DMS53 treated with DMSO at 0.1 percent for 48 hours (cell line): ENCODE measurements around the gene ALLC.

Experiments
- DNase-seq: peaks from one replicate; lab custom pipeline; 2025; ENCODE audit not compliant: unreplicated experiment; lab: John Stamatoyannopoulos, UW

ALLC gene

DNA sequence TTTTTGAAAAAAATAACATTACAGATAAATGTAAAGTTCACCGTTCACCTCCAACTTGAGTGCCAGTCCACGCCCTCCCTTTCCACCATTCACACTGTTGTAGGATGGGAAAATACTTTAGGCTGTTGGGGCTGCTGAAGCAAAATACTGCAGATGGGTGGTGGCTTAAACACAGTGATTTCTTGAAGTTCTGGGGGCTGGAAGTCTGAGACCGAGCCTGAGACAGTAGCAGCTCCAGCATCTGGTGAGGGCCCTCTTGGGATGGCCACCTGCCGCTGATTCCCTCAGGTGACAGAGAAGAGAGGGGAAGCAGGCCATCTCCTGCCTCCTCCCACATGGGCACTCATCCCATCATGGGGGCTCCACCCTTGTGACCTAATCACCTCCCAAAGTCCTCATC lies 17.7 kb downstream of the ALLC start:
- no peak for DNase-seq

DNA sequence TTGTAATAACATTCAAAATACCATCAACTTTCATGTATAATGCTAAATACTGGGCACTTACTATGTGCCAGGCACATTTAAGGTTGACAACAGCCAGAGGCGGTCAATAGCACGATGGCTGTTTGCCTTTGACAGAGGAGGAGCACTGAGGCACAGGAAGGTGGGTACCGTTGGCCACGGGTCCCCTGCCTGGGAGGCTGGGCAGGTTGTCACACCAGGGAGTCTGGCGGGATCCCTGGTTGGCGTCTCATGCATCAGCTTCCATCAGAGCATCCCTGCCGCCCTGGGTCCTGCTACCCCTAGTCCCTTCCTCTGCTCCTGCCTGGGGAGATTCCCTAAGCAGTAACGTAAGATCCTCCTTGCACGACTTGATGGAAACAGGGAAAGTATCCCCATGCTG lies 19.4 kb downstream of the ALLC start:
- no peak for DNase-seq

DNA sequence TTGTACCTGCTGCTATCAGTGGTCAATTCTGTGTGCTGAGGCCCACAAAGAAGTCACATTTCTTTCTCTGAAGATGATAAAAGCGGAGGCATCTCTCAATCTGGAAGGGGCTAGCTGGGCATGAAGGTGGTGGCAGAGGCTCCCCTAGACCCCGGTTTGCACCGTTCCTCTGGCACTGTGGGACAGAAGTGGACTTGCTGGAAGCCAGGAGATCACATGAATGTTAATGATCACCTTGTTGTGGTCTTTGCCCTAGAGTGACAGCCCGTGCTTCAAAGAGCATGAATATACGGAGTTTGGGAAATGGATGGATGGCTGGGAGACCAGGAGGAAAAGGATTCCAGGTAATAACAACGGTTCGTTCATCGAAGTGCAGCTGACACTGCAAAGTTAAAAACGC lies 20.2 kb downstream of the ALLC start:
- DNase-seq: no peak

DNA sequence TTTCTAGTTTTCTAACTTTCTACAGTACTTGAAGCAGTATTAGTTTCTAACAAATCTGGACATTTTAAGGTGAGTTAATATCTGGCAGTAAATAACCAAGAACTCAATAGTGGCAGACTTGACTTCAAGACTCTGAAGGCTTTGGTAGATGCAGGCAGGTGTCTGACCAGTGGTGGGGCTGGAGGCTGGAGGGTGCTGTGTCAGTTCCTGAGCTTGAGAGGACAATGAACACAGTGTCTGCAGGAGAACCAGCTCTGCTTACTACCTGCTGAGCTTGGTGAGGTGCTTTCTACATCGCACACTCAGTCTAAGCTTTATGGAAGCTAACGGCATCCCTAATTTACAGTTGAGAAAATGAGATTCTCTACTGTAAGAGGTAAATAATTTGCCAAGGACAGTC lies 21.2 kb downstream of the ALLC start:
- DNase-seq: no peak

DNA sequence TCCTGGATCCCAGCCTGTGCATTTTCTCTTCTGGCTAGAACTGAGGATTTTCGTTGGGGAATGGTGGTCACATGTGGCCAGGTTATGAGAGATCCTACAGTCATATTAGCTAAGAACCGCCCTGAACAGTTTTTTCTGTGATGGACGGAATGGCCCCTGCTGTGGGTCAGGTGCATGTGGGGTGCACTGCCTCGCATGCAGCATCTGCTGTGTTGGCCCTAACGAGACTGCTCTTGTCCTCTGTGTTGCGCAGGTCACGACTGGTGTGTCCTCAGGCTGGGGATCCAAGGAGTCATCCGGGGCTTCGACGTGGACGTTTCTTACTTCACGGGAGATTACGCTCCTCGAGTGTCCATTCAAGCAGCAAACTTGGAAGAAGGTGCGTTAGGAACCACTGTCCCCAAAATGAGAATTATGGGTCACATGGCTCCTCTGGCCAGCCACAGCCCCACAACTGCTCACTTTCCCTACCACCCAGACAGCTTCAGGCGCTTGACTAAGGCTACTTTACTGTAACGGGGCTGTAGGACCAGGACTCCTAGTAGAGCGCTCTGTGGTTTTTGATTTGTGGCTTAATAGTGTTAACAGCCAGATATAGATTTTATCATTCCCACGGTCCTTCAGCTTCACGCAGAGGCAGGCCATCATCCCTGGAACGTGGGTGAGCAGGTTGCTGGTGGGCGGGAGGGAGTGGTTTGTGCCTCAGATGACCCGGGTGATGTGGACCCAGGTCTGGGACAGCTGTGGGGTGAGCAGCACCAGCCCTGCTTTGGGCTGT lies 21.8 kb downstream of the ALLC start:
- no peak for DNase-seq

DNA sequence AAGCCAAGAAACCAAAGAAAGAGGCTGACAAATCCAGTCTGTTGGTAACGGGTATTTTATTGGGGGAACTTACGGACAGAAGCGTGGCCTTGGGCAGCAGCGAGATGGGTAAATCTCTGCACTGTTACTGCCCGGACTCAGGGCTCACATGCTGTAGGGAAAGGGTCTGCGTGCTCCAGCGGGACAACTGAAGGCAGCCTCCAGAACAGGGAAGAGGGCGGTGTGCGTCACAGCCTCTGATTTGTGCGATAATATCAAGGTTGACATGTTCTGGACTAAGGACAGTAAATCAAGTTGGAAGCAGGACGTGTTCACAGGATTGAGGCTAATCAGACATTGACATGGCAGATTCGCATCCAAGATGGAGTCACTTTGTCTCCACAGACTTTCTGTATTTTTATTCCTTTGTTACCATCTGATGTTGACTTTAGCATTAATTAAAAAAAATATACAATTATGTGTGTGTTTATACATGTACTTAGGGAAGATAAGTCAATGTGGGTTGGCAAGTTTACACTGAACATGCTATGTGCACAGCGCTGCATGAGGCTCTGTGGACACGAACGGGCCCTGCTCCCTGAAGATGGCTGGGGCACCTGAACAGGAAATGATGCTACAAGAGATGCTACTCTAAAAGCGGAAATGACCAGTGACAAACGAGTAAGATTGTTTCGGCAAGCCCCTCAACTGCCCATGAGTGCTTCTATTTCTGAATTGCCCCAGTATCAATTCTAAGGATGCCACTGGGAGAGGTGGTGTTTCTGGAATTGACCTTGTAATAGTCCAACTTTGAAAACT lies 22.7 kb downstream of the ALLC start:
- no peak for DNase-seq

DNA sequence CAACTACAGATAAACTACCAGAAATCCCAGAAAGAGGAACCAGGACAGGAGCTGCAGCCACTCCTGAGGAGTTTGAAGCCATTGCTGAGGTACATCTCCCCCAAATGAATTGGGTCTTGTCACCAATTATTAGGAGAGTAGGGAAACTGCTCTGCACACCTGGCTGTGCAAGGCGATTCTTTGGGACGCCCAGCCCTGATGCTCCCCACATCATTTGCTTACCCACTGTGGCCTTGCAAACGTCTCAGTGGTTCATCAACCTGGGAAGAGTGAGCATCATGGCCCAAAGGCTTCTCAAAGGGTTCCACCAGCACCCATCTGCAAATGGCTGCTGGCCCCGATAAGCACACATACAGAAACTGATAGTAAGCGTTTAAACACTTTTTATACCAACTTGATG lies 23.6 kb downstream of the ALLC start:
- DNase-seq: no peak

DNA sequence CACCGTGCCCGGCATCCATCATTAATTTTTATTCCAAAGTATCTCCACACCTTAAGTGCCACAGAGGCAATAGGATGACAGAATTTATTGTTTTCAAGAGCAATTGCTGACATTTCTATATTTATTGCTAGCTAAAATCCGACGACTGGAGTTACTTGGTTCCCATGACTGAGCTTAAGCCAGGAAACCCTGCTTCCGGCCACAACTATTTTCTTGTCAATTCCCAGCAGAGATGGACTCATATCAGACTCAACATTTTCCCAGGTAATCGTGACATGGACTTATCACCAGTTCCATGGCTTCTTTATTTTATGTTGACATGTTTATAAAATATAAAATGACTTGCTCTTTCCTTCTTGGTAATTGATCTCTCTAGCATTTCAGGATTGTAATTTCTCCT lies 24.8 kb downstream of the ALLC start:
- DNase-seq: no peak

DNA sequence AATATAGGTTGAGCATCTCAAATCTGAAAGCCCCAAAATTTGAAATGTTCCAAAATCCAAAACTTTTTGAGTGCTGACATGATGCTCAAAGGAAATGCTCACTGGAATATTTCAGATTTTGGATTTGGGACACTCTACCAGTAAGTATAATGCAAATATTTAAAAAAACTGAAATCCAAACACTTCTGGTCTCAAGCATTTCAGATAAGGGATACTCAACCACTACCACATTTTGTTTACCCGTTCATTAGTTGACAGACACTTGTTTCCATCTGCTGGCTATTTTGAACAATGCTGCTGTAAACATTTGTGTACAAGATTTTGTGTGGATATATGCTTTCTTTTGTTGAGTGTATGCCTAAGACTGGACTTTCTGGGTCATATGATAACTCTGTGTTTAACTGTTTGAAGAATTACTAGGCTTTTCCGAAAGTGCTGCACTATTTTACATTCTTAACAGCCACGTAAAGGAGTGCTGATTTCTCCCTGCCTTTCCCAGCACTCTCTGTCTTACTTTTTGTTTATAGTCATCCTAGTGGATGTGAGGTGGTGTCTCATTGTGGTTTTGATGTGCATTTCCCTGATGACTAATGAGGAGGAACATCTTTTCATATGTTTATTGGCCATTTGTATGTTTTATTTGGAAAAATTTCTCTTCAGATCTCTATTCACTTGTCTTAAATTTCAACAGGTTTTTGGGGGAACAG lies 25.9 kb downstream of the ALLC start:
- DNase-seq: no peak

DNA sequence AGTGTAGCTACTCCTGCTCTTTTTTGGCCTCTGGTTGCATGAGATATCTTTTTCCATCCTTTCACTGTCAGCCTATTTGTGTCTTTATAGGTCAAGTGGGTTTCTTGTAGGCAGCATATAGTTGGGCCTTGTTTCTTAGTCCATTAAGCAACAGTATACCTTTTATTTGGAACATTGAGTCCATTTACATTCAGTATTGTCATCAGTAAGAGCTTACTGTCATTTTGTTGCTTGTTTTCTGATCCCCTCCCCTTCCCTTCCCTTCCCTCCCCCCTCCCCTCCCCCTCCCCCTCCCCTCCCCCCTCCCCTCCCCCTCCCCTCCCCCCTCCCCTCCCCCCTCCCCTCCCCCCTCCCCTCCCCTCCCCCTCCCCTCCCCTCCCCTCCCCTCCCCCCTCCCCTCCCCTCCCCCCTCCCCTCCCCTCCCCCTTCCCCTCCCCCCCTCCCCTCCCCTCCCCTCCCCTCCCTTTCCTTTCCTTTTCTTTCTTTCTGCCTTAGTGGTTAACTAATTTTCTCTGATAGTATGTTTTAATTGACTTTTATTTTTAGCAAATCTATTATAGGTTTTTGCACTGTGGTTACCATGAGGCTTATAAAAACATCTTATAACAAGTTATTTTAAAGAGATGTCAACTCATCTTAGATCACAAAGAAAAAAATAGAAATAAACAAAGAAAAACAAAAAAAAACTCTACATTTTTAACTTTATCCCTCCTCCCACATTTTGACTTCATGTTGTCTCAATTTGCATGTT lies 32.2 kb downstream of the ALLC start:
- no peak for DNase-seq

DNA sequence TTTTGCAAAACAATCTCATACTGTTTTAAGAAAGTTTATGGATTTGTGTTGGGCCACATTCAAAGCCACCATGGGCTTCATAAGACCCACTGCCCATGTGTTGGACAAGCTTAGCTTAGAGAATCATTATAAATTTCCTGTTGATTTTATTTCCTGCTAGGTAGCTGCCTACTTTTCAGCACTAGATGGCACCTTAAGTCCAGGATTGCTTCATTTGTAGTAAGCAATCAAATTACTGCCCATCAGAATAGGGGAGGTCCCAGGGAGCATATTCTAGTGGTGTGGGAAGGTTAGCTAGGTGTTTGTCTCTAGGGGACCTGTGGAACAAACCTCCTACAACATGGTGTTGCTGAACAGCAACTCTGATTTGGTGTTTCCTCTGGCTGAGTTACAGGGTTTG lies 34.4 kb downstream of the ALLC start:
- peak; percentile 35 for DNase-seq

DNA sequence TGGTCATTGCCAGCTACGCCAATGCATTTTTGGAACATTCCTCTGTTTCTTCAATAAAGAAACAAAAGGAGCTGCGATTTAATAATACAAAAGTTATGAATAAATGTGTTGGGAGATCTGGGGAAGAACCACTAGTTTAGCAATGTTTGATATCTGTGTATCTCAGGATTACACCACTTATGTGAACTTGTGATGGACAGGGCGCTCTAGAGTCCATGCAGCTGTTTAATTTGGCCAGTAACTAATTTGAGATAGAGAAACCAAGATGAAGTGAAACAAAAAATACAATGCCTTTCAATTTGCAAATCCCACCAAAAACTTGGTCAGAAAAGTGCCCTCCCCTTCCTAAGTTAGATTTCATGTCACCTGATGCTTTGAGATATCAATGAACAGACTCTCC lies 38.5 kb downstream of the ALLC start:
- no peak for DNase-seq

DNA sequence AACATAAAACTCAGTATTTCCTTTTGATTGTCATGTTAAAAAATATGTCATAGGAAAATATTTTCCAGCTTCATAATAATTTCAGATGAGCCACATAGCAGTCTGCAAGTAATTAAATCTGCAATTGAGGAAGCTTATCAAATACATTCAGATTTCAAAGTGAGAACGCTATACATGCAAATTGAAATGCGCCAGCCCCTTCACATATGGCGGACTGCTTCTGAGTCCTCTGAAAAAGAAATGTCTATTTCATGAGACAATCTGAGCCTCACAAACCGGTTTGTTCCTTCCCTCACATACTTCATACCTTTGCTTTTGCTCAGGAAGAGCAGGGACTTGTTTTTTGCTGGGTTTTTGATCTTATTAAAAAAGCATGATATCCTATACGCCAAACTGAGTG lies 43.1 kb downstream of the ALLC start:
- DNase-seq: no peak

DNA sequence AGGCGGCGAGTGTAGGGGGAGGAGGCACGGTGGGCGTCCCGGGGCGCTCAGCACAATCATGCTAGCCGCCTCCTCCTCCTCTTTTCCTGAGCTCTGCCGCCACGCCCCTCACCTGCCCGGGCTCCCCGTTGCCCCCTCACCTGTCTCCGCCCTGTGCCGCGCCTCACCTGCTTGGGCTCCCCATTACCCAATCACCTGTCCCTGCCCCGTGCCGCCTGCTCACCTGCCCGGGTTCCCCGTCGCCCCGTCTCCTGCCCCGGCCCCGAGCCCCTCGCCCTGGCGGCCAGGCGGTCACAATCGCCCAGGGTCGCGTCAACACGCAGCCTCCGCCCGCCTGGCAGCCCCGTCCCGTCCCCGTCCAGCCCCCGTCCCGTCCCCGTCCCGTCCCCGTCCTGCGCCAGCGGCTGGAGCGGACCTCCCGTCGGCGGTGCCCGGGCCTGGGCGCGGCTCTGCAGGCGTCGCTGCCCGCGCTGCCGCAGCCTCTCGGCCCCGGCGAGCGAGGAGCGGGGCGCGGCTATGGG lies 45.3 kb downstream of the ALLC start, which contains the start of gene DCDC2C:
TSS of gene DCDC2C (plus strand) at position 340 of the 521 bp plus-strand sequence. CDS start at position 517, 177 bp downstream.
- no peak for DNase-seq

DNA sequence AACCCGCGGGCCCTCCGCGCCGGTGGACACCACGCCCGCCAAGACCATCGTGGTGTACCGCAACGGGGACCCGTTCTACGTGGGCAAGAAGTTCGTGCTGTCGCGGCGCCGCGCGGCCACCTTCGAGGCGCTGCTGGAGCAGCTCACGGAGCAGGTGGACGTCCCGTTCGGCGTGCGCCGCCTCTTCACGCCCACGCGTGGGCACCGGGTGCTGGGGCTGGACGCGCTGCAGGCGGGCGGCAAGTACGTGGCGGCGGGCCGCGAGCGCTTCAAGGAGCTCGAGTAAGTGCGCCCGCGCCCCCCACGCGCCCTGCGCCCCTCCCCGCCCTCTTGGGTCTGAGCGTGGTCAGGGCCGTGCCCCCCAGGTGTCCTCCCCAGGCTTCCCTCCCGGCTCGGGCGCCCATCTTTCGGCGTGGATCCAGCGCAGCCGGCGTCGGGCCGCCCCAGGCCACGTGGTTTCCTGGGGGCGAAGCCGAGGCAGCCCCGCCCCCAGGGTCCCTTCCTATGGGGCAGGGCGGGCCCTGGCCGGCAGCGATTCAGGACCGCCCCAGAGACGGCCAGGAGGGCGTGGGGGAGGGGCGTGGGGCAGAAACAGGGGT lies 45.9 kb downstream of the ALLC start:
- no peak for DNase-seq

DNA sequence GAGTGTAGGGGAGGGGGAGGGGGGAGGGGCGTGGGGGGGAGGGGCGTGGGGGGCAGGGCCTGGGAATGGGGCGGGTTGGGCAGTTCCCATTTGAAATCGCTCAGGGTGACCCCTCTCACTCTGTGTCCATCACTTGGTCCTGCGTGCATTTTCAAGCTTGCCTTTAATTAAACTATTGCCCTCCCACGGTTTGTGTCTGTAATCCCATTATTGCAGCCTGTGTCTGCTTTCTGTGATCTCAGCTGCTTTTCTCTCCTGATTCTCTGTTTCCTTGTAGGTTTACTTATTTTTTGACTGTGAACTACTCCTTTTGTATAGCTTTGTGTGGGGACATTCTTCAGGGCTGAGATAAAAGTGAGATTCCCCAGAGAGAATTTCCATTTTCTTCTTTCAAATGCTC lies 46.7 kb downstream of the ALLC start:
- no peak for DNase-seq

DNA sequence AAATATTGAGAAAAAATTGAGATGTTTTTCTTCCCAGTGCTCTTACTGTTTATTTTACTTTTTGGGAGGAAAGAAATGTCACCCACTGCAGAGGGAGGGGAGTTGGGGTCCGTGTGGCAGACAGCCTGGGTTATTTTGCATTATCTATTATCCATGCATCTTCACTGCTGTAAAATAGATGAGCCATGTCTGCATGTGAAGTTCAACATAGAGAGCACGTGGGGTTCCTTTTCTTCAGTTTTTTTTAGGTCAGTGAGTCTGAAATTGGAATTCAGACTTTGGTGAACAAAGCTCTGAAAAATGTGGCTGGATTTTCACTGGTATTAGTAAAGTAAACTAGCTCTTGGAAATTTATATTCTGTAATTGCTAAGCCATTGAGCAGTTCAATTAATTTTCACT lies 47.8 kb downstream of the ALLC start:
- no peak for DNase-seq

DNA sequence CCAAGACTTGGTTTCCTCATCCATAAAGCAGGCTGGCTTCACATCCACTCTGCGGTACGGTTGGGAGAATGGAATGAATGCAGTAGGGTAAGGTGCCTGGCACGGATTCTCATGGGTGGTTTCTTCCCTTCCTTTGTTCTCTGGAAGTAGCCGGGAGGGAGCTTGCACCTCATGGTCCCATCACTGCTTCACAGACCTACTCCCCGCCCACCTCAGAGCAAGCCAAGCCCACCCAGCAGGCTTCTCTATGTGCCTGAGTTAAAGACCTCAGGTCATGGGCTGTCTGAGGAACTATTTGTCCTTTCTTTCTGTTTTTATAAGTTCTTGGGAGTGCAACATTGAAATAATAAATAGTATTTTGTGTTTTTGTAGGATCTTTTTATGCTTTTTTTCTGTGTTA lies 48.9 kb downstream of the ALLC start:
- DNase-seq: no peak

DNA sequence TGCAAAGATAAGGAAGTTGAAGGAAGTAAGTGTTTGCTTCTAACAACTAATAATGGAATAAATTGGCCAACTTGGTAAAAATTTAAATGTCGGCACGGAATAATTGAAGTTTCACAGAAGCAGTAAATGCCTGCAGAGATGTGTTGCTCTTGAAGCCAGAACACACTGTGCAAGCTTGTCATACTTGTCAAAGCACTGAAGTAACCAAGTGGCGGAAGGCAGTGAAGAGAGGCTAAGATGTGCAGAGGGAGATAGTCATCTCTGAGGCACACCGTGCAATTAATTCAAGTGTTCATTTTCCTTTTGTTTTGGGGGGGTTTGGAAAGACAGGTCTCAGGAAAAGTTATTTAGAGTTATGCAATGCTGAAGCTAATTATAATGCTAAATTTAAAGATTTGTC lies 50.6 kb downstream of the ALLC start:
- no peak for DNase-seq

DNA sequence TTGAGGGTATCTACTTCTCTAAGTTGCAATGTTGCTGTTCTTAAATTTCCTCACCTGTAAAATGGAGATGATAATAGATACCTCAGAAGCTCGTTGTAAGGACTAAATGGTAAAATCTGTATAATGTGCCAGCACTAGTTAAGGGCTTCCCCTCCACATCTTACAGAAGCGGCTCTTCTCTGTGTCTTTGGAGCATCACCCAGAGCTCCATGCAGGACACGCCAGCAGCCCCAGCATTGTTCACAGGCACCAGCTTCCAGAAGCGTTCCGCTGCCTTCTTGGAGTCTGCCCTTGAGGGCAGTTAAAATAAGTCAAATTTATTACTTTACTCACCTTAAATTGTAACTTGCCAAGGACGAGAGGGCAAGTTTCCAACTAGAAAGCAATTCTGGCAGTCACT lies 51.2 kb downstream of the ALLC start:
- no peak for DNase-seq

DNA sequence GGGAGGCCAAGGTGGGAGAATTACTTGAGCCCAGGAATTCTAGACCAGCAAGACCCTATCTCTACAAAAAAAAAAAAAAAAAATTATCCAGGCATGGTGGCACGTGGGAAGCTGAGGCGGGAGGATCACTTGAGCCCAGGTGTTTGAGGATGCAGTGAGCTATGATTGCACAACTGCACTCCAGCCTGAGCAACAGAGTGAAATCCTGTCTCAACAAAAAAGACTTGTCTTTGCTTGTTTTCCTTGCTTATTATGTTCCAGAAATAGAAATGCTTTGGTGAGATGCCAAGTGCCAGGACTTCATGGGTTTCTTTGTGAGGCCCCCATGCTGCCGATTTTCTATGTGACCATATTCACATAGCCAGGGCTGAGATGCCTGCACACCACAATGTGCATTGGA lies 54.4 kb downstream of the ALLC start:
- no peak for DNase-seq
